Stimulated activated CD4-positive, alpha-beta T cell treated with anti-CD3 and anti-CD28 coated beads, Interleukin-2, amount 100 ng/mL, for 24 hours (primary cell): Measurements from ENCODE around the gene UNG.
"Not testable (repeated sequence)": the region's sequence is repeated elsewhere in the genome, so short reads cannot be mapped to it uniquely, and the experiment has no call there.

Experiments used
- DNase-seq, 2 donors: peaks; one replicate each; pipeline ENCODE4 v3.0.0-alpha.2; 2020

The UNG gene

GRCh38 chr12:109124878-109125648 is 27.7 kb downstream of the UNG start:
- no peak for DNase-seq

GRCh38 chr12:109125791-109126190 is 28.4 kb downstream of the UNG start:
- DNase-seq, result no peak

- no peak for DNase-seq
These were observed 29.4 kb downstream of the UNG start for GRCh38 chr12:109126784-109127183.

- DNase-seq, result no peak
These were observed 30.3 kb downstream of the UNG start for GRCh38 chr12:109127533-109128242.

- DNase-seq, result no peak
These were observed 33.1 kb downstream of the UNG start for GRCh38 chr12:109130297-109131153.

- no peak for DNase-seq
These were observed 34.0 kb downstream of the UNG start for GRCh38 chr12:109131154-109132050.

- DNase-seq, result no peak
These were observed 37.0 kb downstream of the UNG start for GRCh38 chr12:109134186-109134917.

GRCh38 chr12:109137055-109137454 is 39.7 kb downstream of the UNG start:
- no peak for DNase-seq

- DNase-seq, result no peak
These were observed 42.0 kb downstream of the UNG start for GRCh38 chr12:109139360-109139759.

GRCh38 chr12:109139791-109140190 is 42.4 kb downstream of the UNG start:
- DNase-seq, result no peak

- no peak for DNase-seq
These were observed 43.2 kb downstream of the UNG start for GRCh38 chr12:109140560-109140959.

GRCh38 chr12:109144224-109144623 is 46.8 kb downstream of the UNG start:
- DNase-seq, result no peak

- not testable (repeated sequence) for DNase-seq
These were observed 49.7 kb downstream of the UNG start for GRCh38 chr12:109147126-109147525.

GRCh38 chr12:109147954-109148353 is 50.6 kb downstream of the UNG start:
- DNase-seq, result no peak

- no peak for DNase-seq
These were observed 52.8 kb downstream of the UNG start for GRCh38 chr12:109150124-109150640.

GRCh38 chr12:109151457-109151856 is 54.1 kb downstream of the UNG start:
- no peak for DNase-seq

- no peak for DNase-seq
These were observed 56.5 kb downstream of the UNG start for GRCh38 chr12:109153821-109154441.

- DNase-seq, result peak; percentile 81 to 83
These were observed 57.3 kb downstream of the UNG start for GRCh38 chr12:109154451-109155438.

GRCh38 chr12:109156036-109156435 is 58.6 kb downstream of the UNG start:
- no peak for DNase-seq

- no peak for DNase-seq
These were observed 59.2 kb downstream of the UNG start for GRCh38 chr12:109156586-109156985.
